WI38 (cell line): ENCODE data around the gene STEEP1.

Experiments used
- H3K4me3 ChIP-seq: 2 replicates; pipeline ENCODE4 v1.5.1; 2011; ENCODE audit warnings: low read depth, mild to moderate bottlenecking, control low read depth, low read length
- CTCF ChIP-seq: IDR thresholded peaks from 2 replicates; pipeline ENCODE4 v1.5.1; 2012; ENCODE audit warnings: low read depth, mild to moderate bottlenecking, control low read depth, low read length

STEEP1 gene

DNA sequence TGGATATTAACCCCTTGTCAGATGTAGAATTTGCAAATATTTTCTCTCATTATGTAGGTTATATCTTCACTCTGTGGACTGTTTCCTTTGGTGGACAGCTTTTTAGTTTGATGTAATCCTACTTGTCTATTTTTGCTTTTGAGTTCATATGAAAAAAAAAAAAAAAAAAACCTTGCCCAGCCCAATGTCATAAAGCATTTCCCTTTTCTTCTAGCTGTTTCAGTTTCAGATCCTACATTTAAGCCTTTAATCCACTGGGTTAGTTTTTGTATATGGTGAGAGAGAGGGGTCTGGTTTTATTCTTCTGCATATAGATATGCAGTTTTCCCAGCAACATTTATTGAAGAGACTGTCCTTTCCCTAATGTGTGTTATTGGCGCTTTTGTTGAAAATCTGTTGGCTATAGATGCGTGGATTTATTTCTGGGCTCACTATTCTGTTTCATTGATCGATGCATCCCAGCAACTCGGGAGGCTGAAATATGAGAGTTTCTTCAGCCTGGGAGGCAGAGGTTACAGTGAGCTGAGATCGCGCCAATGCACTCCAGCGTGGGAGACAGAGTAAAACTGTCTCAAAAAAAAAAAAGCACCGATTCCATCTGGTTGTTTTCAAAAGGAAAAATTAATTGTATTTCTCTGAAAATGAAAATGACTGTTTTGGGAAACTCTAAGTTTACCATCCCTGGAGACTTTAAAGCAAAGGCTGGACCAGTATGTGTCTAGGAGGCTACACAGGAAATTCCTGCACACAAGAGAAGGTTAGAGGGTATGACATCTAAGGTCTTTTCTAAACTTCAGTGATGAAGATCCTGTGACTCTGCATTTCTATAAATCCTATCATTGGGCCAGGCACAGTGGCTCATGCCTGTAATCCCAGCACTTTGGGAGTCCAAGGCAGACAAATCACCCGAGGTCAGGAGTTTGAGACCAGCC lies 35.6 kb downstream of the STEEP1 start:
- no peak overlapping the region for H3K4me3 ChIP-seq
- no peak for TF ChIP-seq CTCF

DNA sequence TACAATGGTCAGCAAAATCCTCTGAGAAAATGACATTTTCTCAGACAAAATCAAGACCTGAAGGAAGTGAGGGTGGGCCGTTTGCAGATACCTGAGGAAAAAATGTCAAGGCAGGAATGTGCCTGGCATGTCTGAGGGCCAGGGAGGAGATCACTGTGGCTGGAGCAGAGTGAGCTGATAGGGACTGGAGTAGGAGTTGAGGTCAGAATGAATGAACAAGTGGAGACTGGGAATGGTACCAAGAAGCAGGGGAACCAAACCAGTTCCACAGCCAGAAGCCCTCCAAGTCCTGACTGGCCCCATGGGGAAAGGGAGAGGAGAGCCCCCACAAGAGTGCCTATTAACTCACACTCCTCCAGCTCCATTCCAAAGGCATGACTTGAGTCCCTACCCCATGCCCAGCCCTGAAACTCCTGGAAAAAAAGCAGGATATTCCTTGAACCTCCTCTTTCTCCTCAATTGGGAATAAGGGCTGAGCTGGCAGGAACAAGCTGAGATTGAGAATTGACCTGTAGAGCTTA lies 41.5 kb downstream of the STEEP1 start:
- TF ChIP-seq CTCF: no peak
- no peak overlapping the region for H3K4me3 ChIP-seq

- TF ChIP-seq CTCF: no peak
- H3K4me3 ChIP-seq: no peak overlapping the region
Observed at GRCh38 chrX:119521246-119521645, 44.0 kb downstream of the STEEP1 start.

GRCh38 chrX:119518371-119518770 lies 46.8 kb downstream of the STEEP1 start:
- no peak overlapping the region for H3K4me3 ChIP-seq
- TF ChIP-seq CTCF: no peak

- peak; percentile 72 for TF ChIP-seq CTCF
- no peak overlapping the region for H3K4me3 ChIP-seq
Observed at GRCh38 chrX:119516157-119516702, 49.0 kb downstream of the STEEP1 start.

- no peak overlapping the region for H3K4me3 ChIP-seq
- TF ChIP-seq CTCF: peak; percentile 70
Observed at GRCh38 chrX:119512146-119512800, 52.9 kb downstream of the STEEP1 start.

GRCh38 chrX:119507206-119507605 lies 58.0 kb downstream of the STEEP1 start:
- TF ChIP-seq CTCF: no peak
- no peak overlapping the region for H3K4me3 ChIP-seq
